COR-L47 (cell line): ENCODE results near the gene LHPP.

Experiments
- DNase-seq: peaks from one replicate; lab custom pipeline; 2025; lab: John Stamatoyannopoulos, UW

The LHPP gene

DNA sequence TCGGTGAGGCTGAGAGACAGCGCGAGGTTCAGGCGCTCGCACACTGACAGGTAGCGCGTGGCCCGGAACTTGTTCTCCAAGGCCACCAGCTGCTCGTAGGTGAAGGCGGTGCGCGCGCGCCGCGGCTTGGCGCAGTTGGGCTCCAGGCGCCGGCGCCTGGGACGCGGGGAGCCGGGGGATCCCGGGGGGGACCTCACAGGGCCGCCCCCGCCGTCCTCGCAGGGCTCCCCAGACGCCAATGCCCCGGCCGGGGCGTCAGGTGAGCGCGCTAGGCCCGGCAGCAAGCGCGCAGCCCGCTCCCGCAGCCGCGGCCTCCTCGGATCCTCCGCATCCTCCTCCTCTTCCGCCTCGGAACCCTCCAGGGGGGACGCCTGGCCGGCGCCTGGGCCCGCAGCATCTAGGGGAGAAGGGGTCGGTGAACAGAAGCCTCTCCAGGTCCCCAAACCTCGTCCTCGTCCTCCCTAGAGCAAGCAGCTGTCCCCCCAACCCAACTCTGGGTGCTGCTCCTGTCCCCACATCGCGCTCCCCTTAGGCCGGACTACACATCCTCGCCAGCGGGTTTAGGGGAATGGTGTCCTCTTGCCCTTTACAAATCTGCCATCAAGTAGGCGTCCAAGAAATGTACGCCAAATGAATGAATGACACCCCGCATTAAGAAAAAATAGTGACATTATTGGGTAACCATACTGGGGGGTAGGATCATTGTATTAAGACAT, 13.7 kb upstream of the LHPP start:
- no peak for DNase-seq

DNA sequence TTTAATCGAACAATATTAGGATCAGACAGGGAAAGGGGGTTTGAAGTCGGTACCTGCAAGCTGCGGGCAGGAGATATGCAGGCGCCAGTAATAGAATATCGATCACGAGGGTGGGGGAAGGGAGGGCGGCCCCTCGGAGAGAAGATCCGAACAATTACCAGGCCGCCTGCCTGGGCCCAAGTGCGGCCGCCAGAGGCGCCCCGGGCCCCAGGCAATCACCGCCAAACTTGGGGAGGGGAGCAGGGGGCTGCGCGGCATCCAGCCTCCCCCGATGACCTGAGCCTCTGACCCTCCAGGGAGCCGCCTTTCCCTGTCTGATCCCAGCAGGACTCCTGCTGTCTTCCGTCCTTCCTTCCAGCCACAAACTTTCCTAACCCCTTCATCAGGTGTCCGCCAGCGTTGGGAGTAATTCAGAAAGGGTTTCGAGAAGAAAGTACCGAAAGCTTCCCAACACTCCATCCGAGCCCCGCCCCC, 12.9 kb upstream of the LHPP start:
- no peak for DNase-seq

DNA sequence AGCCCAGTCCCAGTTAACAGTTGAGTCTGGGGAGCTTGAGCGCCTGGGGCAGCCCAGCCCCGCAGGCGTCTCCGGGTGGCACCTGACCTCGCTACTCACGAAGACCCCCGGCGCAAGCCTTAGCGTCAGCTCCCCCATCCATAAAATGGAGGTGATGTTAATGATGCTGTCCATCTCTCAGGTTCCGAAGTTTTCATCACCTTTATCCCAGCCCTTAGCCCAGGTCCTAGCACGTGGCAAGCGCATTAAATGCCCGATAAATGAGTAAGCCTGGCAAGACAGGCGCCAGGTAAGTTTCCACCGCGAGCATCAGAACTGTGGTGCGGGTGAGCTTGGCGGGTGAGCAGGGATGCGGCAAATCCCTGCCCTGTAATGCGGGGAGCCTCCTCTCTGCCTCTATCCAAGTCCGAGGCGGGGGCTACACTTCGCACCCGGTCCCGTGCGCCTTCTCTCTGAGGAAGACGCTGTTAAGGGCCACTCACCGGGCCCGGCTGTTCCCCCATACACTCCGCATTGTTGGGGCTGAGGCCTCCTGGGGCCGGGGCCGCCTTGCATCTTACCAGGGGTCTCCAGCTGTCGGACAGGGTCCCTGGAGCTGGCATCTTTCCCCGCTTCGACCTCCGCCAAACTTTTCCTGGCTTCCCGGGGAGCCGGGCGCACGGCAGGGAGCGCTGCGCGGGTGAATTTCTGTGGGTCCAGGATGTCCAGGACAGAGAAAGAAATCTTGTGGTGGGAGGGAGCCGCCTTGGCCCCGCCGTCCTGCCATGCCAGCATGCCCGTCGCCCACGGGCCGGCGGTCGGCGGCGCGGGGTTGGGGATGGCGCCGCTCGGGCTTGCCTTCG, 12.2 kb upstream of the LHPP start:
- no peak for DNase-seq

DNA sequence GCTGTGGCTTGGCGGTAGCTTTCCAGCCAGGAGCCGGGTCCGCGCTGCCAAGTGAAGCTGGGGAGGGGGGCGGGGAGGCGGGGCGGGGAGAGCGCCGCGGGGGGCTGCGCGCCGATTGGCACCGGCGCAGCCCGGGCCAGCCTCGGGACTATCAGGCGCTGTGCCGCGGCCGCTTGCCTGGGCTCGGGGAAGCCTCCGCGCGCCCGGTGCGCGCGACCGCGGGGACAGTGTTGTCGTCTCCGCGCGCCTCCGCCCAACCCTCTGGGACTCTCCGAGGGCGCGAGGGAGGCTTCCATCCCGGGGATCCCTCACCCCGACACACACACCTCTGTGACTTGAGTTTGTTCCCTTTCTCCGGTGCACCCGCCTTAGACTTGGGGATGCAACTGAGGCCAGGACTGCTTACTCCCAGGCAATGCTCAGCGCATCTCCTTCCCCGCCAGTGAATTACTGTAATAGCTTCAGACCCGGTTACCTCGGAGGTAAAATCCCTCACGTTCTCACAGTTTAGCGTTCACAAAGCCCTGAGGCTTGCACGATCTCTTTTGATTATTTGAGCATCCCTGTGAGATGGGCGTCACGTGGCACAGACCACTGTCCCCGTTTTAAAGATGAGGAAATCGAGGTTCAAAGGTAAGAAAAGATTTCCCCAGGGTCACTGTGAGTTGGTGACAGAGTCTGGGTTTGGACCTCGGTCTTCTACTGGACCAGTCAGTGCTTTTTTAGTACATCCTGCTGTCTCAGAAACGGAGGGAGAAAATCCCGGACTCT, 11.4 kb upstream of the LHPP start, which contains the start of gene NKX1-2:
NKX1-2 (minus strand) TSS at position 24 of the 771 bp plus-strand sequence. CDS start 92 bp downstream, outside the sequence.
- DNase-seq, result peak; percentile 59

DNA sequence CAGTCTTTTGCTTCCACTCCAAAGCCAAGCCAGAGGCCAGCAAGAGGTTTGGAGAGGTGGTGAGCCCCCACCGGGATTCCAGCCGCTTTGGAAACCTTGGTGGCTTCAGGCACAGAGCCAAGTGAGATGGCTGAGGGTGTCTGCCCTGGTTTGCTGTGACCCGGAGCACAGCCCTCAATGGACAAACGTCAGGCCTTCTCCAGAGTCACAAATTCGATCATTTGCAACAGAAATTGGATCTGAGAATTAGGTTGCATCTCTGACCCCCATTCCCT, 10.9 kb upstream of the LHPP start:
- no peak for DNase-seq

DNA sequence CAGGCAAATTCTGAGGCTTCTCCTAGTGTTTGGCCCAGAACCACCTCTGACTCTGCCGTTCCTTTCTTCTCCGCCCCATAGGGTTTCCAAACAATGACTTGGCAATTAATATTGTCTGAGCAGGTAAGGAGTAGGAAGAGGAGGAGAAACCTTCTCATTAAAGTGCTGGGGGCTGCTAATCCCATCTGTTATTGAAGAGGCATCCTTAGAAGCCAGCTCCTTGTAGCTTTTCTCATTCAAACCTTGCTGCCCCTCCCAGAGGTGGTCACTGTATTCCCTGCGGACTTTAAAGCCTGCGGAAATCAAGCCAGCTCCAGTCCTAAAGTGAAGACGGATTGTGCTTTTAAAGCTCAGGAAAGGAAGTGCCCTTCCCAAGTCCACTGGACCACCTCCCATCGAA, 10.3 kb upstream of the LHPP start:
- no peak for DNase-seq

DNA sequence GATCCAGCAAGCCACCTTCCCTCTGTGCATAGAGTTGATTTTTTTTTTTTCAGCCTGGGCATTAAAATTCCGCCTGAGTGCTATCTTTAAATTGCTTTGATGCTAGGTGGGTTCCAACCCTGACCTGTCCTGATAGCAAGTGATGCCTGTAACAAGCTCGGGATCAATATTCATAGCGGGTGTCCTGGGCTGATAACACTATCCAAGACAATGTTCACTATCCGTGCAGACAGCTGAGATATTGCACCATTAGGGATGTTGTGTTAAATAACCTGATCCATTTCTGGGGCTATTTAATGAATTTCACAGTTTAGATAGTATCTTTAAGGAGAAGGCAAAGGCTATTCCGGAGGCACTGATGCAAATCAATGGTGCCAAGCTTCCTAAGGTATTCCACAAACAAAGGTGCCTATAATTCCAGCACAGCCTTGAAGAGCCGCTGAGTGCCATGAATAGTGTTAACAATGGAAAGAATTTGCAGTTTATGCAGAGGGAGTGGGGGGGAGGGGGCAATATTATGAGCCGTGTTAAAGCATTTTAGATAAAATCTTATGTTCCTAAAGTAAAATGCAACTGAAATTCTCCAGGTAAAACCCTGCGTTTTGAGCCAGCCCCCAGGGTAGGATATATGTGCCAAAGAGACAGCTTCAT, 7.5 kb upstream of the LHPP start:
- DNase-seq, result no peak

DNA sequence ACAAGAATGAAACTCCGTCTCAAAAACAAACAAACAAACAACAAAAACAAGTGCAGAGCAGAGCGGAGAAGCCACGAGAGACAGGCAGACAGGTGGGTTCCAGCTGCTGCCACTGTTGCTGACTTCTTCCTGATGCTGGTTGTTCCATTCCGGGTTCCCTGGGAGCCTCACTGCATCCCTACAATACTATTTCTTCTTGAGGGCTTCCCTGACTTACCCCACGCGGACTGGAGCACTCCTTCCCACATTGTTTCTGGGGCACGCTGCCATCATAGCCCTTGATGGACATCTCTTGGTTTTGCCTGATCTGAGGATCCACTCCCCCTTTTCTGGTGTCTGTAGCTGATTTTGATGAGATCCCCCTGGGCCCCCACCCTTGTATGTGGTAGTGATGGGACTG, 6.2 kb upstream of the LHPP start:
- DNase-seq, result no peak

DNA sequence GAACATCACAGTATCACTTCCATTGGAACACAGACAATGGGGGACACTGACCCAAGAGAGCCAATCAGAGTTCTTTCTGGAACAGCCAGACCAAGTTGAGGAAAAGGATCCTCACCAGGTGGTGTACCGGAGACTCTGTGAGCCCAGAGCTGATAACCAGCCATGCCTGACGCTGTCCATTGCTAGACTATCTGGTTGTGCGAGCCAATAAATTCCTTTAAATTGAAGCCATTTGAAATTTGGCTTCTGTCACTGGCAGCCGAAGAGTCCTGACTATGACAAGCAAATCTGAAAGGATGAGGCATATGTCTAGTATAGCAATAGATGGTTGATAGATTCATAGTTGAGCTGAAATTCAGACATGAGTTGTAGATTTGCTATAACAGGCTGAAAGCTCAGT, 3.1 kb upstream of the LHPP start:
- no peak for DNase-seq

DNA sequence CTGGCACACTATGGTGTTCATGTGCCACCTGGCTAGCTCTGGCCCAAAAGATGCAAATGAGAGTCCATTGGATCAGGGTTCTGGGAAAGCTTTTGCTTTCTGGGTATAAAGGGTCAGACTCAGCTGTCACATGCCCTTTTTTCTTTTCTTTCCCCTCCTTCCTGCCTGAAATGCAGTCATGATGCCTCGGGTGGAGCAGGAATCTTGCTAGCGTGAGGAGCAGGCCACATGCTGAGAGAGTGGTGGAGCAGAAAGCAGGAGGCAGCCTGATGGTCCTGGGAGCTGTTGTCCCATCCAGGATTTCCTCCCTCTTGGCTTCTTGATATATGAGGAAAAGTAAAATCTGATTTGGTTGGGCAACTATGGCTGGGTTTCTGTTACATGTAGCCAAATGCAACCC, 2.7 kb upstream of the LHPP start:
- DNase-seq, result no peak

DNA sequence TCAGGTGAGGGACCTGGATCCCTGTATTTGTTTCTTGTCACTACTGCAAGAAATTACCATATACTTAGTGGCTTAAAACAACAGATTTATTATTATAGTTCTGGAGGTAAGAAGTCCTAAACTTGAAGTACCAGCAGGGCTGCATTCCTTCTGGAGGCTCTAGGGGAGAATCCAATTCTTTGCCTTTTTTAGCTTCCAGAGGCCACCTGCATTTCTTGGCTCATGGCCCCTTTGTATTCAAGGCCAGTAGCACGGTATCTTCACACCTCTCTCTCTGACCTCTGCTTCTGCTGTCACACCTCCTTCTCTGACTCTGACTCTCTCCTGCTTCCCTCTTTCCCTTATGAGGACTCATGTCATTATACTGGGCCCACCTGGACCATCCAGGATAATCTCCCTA, 2.2 kb upstream of the LHPP start:
- no peak for DNase-seq

DNA sequence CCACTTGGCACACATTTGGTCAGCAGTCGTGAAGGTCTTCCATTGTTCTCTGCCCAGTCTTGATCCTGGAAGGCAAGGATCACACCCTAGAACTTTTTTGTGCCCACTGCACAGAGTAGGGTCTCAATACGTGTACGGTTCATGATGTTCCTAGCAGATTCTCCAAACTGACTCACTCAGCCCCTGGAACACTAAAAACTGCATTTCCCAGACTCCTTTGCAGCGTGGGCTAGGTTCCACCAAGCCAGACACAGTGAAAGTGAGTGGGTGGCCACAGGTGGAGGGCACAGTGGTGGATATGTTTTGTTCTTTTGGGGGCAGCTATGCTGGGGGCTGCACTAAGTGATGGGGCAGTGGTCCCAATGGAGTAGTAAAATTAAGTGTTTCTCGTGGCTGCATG, 1.5 kb upstream of the LHPP start:
- DNase-seq, result no peak

DNA sequence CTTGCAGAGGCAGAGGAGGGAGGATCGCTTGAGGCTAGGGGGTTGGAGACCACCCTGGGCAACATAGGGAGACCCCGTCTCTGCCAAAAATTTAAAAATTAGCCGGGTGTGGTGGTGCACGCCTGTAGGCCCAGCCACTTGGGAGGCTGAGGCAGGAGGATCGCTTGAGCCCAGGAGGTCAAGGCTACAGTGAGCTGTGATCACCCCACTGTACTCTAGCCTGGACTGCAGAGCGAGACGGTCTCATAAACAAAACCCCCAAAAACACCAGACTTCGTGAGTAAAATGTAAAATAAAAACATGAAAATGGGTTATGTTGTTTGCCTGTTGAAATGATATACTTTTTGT, 699 bp downstream of the LHPP start:
- DNase-seq, result no peak

DNA sequence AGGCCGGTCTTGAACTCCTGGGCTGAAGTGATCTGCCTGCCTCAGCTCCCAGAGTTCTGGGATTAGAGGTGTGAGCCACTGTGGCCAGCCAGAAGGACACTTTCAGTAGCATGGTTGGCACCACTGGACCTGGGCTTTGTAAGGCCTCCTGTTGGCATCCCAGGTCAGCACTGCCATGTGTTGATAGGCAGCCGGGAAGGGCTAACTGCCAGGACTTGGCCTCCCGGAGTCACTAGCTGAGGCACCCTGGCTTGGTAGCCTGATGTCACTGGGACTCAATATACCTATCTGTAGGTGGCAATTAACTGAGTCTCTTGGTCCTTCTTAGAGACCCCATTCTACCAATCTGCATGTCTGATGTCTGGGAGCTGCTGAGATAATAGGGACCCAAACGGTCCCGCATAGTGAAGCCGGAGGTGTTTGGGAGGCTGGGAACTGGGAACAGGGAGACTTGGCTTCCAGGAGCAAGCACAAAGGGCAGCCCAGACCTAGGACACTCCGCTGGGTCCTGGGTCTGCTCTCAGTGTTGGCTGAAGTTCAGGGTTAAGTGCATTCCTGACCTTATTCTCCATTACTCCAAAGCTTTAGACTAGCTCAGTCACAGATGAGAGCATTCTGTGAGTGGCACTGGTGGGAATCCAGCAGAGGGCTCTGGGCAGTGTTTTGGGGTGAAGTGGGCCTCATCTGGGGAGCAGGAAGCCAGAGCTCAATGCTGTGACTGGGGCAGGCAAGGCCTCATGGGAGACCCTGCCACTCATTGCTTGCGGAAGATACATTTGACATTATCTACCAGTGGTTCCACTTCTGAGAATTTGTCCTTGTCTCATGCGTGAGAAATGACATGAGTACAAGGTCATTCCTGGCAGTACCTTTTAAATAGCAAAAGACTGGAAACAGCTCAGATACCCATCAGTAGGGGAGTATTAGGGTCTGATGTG, 2.7 kb downstream of the LHPP start:
- DNase-seq, result no peak

DNA sequence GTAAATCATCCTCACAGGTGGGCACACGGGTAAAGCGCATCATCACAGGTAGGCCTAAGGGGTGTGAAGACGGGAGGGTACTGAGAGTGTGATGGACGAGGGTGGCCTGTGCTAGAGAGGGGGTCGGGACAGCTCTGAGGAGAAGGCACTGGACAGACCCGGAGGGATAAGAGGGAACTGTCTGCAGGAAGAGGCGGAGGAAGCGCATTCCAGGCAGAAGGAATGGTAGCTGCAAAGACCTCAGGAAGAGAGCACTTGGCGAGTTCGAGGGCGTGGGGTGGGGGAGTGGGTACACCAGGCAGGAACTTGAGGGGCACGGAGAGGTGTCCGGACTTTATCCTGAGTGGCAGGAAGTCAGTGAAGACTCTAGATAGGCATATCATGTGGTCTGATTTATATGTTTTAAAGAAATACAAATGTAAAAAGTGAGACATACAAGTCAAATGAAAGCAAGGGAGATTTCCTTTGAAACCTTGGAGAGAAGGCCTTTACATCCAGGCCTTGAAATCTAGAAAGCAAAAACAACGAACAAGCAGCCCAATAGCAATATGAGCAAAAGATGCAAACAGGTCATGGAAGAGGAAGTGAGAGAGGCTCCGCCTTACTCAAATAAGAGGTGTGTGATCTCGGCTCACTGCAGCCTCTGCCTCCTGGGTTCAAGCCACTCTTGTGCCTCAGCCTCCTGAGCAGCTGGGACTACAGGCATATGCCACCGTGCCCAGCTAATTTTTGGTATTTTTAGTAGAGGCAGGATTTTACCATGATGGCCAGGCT, 3.6 kb downstream of the LHPP start:
- no peak for DNase-seq

DNA sequence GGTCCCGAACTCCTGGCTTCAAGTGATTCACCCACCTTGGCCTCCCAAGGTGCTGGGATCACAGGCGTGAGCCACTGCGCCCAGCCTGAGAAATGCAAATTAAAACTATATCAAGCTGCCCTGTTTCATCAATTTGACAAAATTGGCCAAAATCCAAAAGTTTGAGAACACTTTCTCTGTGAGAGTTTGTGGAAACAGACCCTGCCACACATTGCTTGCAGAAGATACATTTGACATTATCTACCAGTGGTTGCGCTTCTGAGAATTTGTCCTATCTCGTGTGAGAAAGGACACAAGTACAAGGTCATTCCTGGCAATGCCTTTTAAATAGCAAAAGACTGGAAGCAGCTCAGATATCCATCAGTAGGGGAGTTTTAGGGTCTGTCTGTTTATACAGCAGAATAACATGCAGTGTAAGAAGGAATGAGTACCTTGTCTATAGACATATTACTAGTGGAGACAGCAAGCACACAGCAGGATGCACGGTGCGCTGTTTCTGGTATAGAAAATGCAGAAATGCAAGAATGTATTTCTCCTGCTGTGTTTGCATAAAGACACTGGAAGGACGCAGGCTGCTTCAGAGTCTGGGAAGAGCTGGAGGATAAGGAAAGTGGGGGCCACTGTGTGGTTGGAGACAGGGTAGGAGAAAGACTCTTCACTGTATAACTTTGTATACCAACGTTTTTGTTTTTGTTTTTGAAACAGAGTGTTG, 4.3 kb downstream of the LHPP start:
- DNase-seq, result no peak

DNA sequence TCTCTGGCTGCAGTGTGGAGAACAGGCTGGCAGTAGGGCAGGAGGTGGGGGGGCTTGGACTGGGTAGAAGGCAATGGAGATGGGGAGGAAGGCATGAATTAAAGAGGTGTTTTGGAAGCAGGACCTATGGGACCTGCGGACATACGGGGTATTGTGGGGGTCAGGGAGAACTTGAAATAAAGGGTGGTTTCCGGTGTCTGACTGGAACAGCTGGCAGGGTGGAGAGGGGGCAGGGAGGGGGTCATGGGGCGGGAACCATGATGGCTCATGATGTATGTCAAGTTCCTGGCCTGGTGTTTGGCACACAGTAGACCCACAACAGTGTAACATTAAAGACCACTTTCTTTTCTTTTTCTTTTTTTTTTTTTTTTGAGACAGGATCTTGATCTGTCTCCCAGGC, 5.5 kb downstream of the LHPP start:
- no peak for DNase-seq

DNA sequence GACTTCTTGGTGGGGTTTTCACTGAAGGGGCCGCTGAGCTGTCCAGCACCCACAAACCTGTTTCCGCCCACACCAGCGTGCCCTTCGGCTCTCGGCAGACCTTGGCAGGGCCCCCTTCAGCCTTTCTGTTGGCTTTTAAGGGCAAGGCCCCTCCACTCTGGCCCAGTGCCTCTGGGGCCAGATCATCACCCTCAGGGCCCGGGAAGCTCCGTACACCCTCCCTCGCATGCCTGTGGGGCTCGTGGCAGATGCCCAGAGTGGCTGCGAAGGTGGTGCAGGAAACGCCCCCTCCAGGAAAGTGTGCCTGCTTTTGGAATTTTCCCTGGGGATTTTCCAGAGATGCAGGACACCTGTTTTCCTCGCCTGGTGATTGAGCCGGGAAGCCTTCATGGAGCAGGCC, 7.0 kb downstream of the LHPP start:
- no peak for DNase-seq

DNA sequence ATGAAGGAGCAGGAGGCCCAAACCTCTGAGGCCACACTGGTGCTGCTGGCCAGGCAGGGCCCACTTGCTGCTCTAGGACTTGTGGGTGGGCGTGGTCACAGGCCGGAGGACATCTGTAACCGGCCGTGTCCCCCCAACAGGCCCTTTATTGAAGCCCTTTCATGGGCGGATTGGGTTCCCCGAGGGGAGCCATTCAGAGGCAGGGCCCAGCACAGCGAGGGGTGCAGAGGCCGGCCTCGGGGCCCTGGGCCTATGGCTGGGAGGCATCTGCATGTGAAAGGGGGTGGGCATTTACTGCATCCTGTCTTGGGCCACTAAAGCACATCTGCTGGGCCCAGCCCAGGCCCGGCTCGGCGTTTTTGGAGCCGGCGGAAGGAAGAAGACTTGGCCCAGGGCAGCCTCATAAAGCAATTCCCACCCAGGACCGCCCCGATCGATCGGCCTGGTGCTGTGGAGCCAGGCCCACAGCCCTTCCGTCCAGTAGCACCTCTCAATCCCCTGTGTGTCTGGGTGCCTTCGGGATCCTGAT, 8.4 kb downstream of the LHPP start:
- no peak for DNase-seq
